ENCODE data around the gene PADI1. TPM values are rescaled to one million over a fixed set of nuclear protein-coding genes. Genes with fewer than 3 reads are reported as not detected.

The PADI1 gene
- total RNA-seq, 1 experiment from 2014 or later = 0.37 TPM

- no peak overlapping the region for H3K9ac ChIP-seq (ENCODE audit: low read length)
- POLR2A ChIA-PET = no interaction called here
- no peaks in the 10 kb centered on the region for H4K20me1 ChIP-seq (ENCODE audit: insufficient read depth)
- H3K27me3 ChIP-seq (ENCODE audit: insufficient read depth, low read length) = no peaks in the 10 kb centered on the region; the same call in 1 of the 2 replicates
- RAD21 ChIA-PET (ENCODE audit: low non-redundant PET in 1 of 2, low total read pairs in 2 of 2, uncharacterized antibody in 2 of 2, unreplicated experiment in 2 of 2) = no interaction called here
- no TSS peak for BruUV-seq (replicated peaks)
- H3K79me2 ChIP-seq (ENCODE audit: insufficient read depth, low read length) = no peaks in the 10 kb centered on the region
- no peak for DNase-seq (ENCODE audit: low read depth, low spot score)
- H2AFZ ChIP-seq (ENCODE audit: low read depth, low read length, poor library complexity, severe bottlenecking) = no peak overlapping the region
- H3K36me3 ChIP-seq (ENCODE audit: control insufficient read depth in 1 of 2, insufficient read depth in 2 of 2, low read length in 2 of 2) = no peaks in the 10 kb centered on the region
- peaks cover 10 to 19% of the 10 kb centered on the region in 2 experiments for H3K4me1 ChIP-seq (ENCODE audit: control insufficient read depth in 1 of 2, insufficient read depth in 2 of 2, low read length in 2 of 2)
- no peak for ATAC-seq
- TF ChIP-seq ZFX (IDR thresholded peaks at IDR 0.05) (no peak), POLR2A (IDR thresholded peaks at IDR 0.05; ENCODE audit: borderline replicate concordance, extremely low read depth, insufficient read depth, insufficient read length) (no peak), CEBPB (IDR thresholded peaks at IDR 0.05; ENCODE audit: low read depth) (no peak), ZNF274 (IDR thresholded peaks at IDR 0.05; ENCODE audit: low read depth, low read length) (no peak), SIN3A (IDR thresholded peaks at IDR 0.05; ENCODE audit: low read depth) (no peak), RAD21 (IDR thresholded peaks at IDR 0.05; ENCODE audit: low read depth) (no peak), SRF (IDR thresholded peaks at IDR 0.05; ENCODE audit: low read depth) (no peak), YY1 (IDR thresholded peaks at IDR 0.05; ENCODE audit: extremely low read depth, insufficient replicate concordance, low read depth, low read length) (no peak), ATF3 (IDR thresholded peaks at IDR 0.05) (no peak), FOSL1 (IDR thresholded peaks at IDR 0.05; ENCODE audit: low read depth) (no peak), EGR1 (IDR thresholded peaks at IDR 0.05; ENCODE audit: low read depth) (no peak)
- H3K4me2 ChIP-seq (ENCODE audit: low read length) = no peak overlapping the region
- CTCF ChIA-PET = no interaction called here
- H3K27ac ChIP-seq (ENCODE audit: low read depth, low read length) = no peak overlapping the region
- no peaks in the 10 kb centered on the region for H3K9me2 ChIP-seq (ENCODE audit: insufficient read depth)
- H3K4me3 ChIP-seq (replicated peaks in 1 of 2; ENCODE audit: low read depth in 1 of 2, low read length in 2 of 2) = no peak overlapping the region
- intact Hi-C loops (cut with micrococcal nuclease) = no loop called here
- no peaks in the 10 kb centered on the region for H3K9me3 ChIP-seq (ENCODE audit: control insufficient read depth in 1 of 2, insufficient read depth in 1 of 2, low read depth in 1 of 2, low read length in 2 of 2)
These were observed 85.6 kb downstream of the PADI1 start for GRCh38 chr1:17290553-17290952.
